ENCODE data around the gene ZSCAN4.

GRCh38 chr19:57653689-57654088, 15.0 kb upstream of the ZSCAN4 start:
- TF ChIP-seq, protein P1, sequence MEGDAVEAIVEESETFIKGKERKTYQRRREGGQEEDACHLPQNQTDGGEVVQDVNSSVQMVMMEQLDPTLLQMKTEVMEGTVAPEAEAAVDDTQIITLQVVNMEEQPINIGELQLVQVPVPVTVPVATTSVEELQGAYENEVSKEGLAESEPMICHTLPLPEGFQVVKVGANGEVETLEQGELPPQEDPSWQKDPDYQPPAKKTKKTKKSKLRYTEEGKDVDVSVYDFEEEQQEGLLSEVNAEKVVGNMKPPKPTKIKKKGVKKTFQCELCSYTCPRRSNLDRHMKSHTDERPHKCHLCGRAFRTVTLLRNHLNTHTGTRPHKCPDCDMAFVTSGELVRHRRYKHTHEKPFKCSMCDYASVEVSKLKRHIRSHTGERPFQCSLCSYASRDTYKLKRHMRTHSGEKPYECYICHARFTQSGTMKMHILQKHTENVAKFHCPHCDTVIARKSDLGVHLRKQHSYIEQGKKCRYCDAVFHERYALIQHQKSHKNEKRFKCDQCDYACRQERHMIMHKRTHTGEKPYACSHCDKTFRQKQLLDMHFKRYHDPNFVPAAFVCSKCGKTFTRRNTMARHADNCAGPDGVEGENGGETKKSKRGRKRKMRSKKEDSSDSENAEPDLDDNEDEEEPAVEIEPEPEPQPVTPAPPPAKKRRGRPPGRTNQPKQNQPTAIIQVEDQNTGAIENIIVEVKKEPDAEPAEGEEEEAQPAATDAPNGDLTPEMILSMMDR (IDR thresholded peaks at IDR 0.05), result no peak
- no peak for TF ChIP-seq POLR2A (IDR thresholded peaks at IDR 0.05)
